Neural cell (in vitro differentiated cells): Measurements from ENCODE around the gene OR1F1. TPM values are rescaled to one million over a fixed set of nuclear protein-coding genes. Genes with fewer than 3 reads are reported as not detected.

Experiments
- H2AFZ ChIP-seq: fragments of 200-600, 300-800 bp; sonication (generic), shearing (Covaris generic); 2 replicates; pipeline ENCODE4 v1.6.0; 2014; ENCODE audit warnings: low read depth, mild to moderate bottlenecking, antibody characterized with exemption, low read length, moderate library complexity
- H3F3A ChIP-seq: fragments of 200-600 bp; shearing (Covaris generic); 2 replicates; pipeline ENCODE4 v1.6.1; 2016; ENCODE audit warnings: mild to moderate bottlenecking, moderate library complexity, mixed read lengths, antibody characterized with exemption, low read length; ENCODE audit not compliant: insufficient read depth, poor library complexity, severe bottlenecking
- H3K27ac ChIP-seq: fragments of 200-600, 300-800 bp; sonication (generic), shearing (Covaris generic); 2 replicates; pipeline ENCODE4 v1.5.1; 2014; ENCODE audit warnings: mild to moderate bottlenecking, low read length, moderate library complexity
- H3K27me3 ChIP-seq: fragments of 300-800, 200-600 bp; sonication (generic), shearing (Covaris generic); 2 replicates; pipeline ENCODE4 v1.6.0; 2014; ENCODE audit warnings: mild to moderate bottlenecking, low read depth, low read length, moderate library complexity; ENCODE audit not compliant: insufficient read depth
- H3K36me3 ChIP-seq: fragments of 300-800, 200-600 bp; sonication (generic), shearing (Covaris generic); 2 replicates; pipeline ENCODE4 v1.5.1; 2014; ENCODE audit warnings: mild to moderate bottlenecking, antibody characterized with exemption, low read length, moderate library complexity; ENCODE audit not compliant: insufficient read depth
- H3K4me2 ChIP-seq: fragments of 300-800, 200-600 bp; sonication (generic), shearing (Covaris generic); 2 replicates; pipeline ENCODE4 v1.6.0; 2014; ENCODE audit warnings: mild to moderate bottlenecking, low read length
- H3K4me3 ChIP-seq: fragments of 300-800, 200-600 bp; sonication (generic), shearing (Covaris generic); 2 replicates; pipeline ENCODE4 v1.5.1; 2014; ENCODE audit warnings: mild to moderate bottlenecking, low read length, moderate library complexity
- H3K79me2 ChIP-seq: fragments of 200-600 bp; shearing (Covaris generic); replicated peaks from 2 replicates; pipeline ENCODE4 v1.6.0; 2014; ENCODE audit warnings: mild to moderate bottlenecking, low read length, moderate library complexity; ENCODE audit not compliant: insufficient read depth
- H3K9ac ChIP-seq: fragments of 300-800, 200-600 bp; sonication (generic), shearing (Covaris generic); 2 replicates; pipeline ENCODE4 v1.6.1; 2016; ENCODE audit warnings: mild to moderate bottlenecking, low read length, mixed read lengths
- H3K9me2 ChIP-seq: fragments of 200-600 bp; shearing (Covaris generic); 2 replicates; pipeline ENCODE4 v1.6.1; 2016; ENCODE audit warnings: mild to moderate bottlenecking, low read length, mixed read lengths; ENCODE audit not compliant: insufficient read depth
- H3K9me3 ChIP-seq: fragments of 200-600, 300-800 bp; sonication (generic), shearing (Covaris generic); 2 replicates; pipeline ENCODE4 v1.6.1; 2016; ENCODE audit warnings: mild to moderate bottlenecking, mixed run types, low read length, moderate library complexity, mixed read lengths
- H4K20me1 ChIP-seq: fragments of 200-600 bp; shearing (Covaris generic); 2 replicates; pipeline ENCODE4 v1.6.1; 2016; ENCODE audit warnings: mild to moderate bottlenecking, mixed run types; ENCODE audit not compliant: insufficient read depth
- EP300 ChIP-seq: fragments of 450-650 bp; conservative IDR thresholded peaks from 2 replicates; pipeline ENCODE4 v1.6.1; 2014; ENCODE audit warnings: antibody characterized with exemption, mild to moderate bottlenecking, moderate library complexity; ENCODE audit not compliant: poor library complexity, severe bottlenecking
- EZH2 ChIP-seq: fragments of 200-600, 300-800 bp; shearing (Covaris generic), sonication (generic); IDR thresholded peaks from 2 replicates; pipeline ENCODE4 v1.6.1; 2014; ENCODE audit warnings: antibody characterized with exemption, low read length, borderline replicate concordance, mild to moderate bottlenecking; ENCODE audit not compliant: insufficient read depth, poor library complexity, severe bottlenecking
- MXI1 ChIP-seq: fragments of 450-650 bp; conservative IDR thresholded peaks from 2 replicates; pipeline ENCODE4 v1.6.1; 2014; ENCODE audit warnings: antibody characterized with exemption, mild to moderate bottlenecking; ENCODE audit not compliant: poor library complexity, severe bottlenecking
- POLR2AphosphoS5 ChIP-seq: IDR thresholded peaks from 2 replicates; pipeline ENCODE4 v1.6.1; 2012
- RAD21 ChIP-seq: fragments of 450-650 bp; conservative IDR thresholded peaks from 2 replicates; pipeline ENCODE4 v1.6.1; 2014; ENCODE audit warnings: antibody characterized with exemption, mild to moderate bottlenecking, moderate library complexity
- SMC3 ChIP-seq: fragments of 450-650 bp; conservative IDR thresholded peaks from 2 replicates; pipeline ENCODE4 v1.6.1; 2014; ENCODE audit warnings: antibody characterized with exemption, mild to moderate bottlenecking, moderate library complexity; ENCODE audit not compliant: poor library complexity
- TAF1 ChIP-seq: IDR thresholded peaks from 2 replicates; pipeline ENCODE4 v1.6.1; 2012; ENCODE audit warnings: low read depth
- polyA plus RNA-seq: library from polyadenylated mRNA; depleted of rRNA; stranded (reverse); fragments of >200 nt; gene quantifications from 2 replicates; pipeline ENCODE4 v1.2.3, GENCODE V29; 2014
- TF ChIP-seq, protein P1 (sequence below): fragments of 450-650 bp; IDR thresholded peaks from 2 replicates; pipeline ENCODE4 v1.5.1; 2014; ENCODE audit warnings: antibody characterized with exemption, mild to moderate bottlenecking, moderate library complexity; ENCODE audit not compliant: poor library complexity, severe bottlenecking
- TF ChIP-seq, protein P2 (sequence below): IDR thresholded peaks from 2 replicates; pipeline ENCODE4 v1.6.1; 2012; ENCODE audit warnings: borderline replicate concordance

Gene OR1F1
- polyA plus RNA-seq, 1 donor from 2014 or later, result 2.5 TPM

DNA sequence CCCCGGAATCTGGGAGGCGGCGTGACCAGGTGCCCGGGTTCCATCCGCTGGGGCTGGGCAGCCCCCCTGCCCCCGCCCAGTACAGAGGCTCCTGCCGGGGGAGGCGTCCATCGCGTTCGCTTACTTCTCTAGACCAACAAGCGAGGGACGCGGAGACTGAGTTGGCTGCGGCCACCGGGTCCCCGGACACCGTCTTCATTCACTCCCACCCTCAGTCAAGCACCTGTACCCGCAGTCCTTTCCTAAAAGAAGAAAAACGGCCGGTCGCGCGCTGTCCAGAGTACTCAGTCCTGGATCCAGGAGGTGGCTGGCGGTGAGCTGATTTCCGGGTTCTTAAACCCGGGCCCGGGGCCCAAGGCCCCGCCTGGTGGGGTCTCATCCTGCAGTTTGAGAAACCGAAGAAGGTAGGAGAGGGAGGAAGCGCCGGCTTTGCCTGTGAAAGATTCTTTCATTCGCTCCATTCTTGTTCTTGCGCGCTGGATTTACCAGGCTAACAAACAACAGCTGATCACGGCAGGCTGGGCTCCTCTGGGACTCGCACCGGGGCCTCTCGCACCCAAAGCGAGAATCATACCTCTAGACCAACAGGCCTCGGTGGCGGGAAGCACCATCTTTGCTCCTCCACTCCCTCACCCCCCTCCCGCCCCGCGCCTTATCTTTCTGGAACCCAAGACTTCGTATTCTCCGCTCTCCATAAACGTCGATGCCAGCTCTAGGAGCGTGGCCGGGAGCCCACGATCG is 17.4 kb upstream of the OR1F1 start:
- Histone ChIP-seq H3K4me2 (no peak overlapping the region), H3K9ac (no peak overlapping the region), H3K27me3 (peaks cover 92% of the 10 kb centered on the region), H3F3A (no peaks in the 10 kb centered on the region), H3K79me2 (no peaks in the 10 kb centered on the region), H3K36me3 (no peaks in the 10 kb centered on the region), H3K27ac (no peak overlapping the region), H3K9me2 (no peaks in the 10 kb centered on the region), H3K4me3 (peak overlapping the region; percentile 49), H2AFZ (no peak overlapping the region), H4K20me1 (no peaks in the 10 kb centered on the region), H3K9me3 (no peaks in the 10 kb centered on the region)
- no peak for TF ChIP-seq EP300
- TF ChIP-seq, protein P1, sequence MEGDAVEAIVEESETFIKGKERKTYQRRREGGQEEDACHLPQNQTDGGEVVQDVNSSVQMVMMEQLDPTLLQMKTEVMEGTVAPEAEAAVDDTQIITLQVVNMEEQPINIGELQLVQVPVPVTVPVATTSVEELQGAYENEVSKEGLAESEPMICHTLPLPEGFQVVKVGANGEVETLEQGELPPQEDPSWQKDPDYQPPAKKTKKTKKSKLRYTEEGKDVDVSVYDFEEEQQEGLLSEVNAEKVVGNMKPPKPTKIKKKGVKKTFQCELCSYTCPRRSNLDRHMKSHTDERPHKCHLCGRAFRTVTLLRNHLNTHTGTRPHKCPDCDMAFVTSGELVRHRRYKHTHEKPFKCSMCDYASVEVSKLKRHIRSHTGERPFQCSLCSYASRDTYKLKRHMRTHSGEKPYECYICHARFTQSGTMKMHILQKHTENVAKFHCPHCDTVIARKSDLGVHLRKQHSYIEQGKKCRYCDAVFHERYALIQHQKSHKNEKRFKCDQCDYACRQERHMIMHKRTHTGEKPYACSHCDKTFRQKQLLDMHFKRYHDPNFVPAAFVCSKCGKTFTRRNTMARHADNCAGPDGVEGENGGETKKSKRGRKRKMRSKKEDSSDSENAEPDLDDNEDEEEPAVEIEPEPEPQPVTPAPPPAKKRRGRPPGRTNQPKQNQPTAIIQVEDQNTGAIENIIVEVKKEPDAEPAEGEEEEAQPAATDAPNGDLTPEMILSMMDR, result no peak
- no peak for TF ChIP-seq RAD21
- TF ChIP-seq POLR2AphosphoS5, result no peak
- no peak for TF ChIP-seq EZH2
- no peak for TF ChIP-seq TAF1
- TF ChIP-seq SMC3, result no peak
- TF ChIP-seq MXI1, result no peak
- TF ChIP-seq, protein P2, sequence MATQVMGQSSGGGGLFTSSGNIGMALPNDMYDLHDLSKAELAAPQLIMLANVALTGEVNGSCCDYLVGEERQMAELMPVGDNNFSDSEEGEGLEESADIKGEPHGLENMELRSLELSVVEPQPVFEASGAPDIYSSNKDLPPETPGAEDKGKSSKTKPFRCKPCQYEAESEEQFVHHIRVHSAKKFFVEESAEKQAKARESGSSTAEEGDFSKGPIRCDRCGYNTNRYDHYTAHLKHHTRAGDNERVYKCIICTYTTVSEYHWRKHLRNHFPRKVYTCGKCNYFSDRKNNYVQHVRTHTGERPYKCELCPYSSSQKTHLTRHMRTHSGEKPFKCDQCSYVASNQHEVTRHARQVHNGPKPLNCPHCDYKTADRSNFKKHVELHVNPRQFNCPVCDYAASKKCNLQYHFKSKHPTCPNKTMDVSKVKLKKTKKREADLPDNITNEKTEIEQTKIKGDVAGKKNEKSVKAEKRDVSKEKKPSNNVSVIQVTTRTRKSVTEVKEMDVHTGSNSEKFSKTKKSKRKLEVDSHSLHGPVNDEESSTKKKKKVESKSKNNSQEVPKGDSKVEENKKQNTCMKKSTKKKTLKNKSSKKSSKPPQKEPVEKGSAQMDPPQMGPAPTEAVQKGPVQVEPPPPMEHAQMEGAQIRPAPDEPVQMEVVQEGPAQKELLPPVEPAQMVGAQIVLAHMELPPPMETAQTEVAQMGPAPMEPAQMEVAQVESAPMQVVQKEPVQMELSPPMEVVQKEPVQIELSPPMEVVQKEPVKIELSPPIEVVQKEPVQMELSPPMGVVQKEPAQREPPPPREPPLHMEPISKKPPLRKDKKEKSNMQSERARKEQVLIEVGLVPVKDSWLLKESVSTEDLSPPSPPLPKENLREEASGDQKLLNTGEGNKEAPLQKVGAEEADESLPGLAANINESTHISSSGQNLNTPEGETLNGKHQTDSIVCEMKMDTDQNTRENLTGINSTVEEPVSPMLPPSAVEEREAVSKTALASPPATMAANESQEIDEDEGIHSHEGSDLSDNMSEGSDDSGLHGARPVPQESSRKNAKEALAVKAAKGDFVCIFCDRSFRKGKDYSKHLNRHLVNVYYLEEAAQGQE, result no peak

DNA sequence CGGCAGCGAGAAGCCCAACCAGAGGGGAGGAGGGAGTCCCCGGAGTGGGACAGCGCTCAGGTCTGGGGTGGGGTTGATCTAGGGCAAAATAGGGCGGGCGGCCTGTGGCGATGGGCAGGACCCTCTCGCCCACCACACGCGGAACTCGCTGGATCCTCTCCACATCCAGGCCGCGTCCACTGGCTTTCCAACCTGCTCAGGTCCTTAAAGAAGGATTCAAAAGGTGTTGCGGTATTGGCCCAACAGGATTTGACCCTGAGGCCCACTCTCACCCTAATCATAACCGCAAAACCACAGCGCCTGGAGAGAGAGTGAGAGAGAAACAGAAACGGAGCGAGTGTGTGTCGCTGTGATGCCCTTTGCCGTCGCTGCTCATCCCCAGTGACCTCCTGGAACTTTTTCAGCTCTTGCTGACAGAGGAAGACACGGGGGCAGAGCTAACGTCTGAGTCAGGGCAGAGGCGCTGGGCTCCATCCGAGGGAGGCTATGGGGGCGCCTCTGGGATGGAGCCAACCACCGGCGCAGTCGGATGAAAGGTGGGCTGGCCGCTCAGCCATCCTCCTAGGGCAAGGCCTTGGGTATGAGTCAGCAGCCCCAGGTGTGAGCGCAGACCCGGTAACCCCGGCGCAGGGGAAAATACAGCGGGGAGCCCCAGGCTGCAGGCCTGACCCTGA is 16.7 kb upstream of the OR1F1 start:
- Histone ChIP-seq H3F3A (no peaks in the 10 kb centered on the region), H3K9me3 (no peaks in the 10 kb centered on the region), H4K20me1 (no peaks in the 10 kb centered on the region), H3K36me3 (no peaks in the 10 kb centered on the region), H3K79me2 (no peaks in the 10 kb centered on the region), H3K9ac (no peak overlapping the region), H3K4me3 (peak overlapping the region; percentile 49), H3K27ac (no peak overlapping the region), H3K9me2 (no peaks in the 10 kb centered on the region), H2AFZ (no peak overlapping the region), H3K4me2 (no peak overlapping the region), H3K27me3 (peaks cover 98% of the 10 kb centered on the region)
- TF ChIP-seq EZH2, result peak; percentile 62
- TF ChIP-seq RAD21, result no peak
